Measurements from ENCODE around the gene RBM4. TPM values are rescaled to one million over a fixed set of nuclear protein-coding genes. Genes with fewer than 3 reads are reported as not detected.

The RBM4 gene, protein sequence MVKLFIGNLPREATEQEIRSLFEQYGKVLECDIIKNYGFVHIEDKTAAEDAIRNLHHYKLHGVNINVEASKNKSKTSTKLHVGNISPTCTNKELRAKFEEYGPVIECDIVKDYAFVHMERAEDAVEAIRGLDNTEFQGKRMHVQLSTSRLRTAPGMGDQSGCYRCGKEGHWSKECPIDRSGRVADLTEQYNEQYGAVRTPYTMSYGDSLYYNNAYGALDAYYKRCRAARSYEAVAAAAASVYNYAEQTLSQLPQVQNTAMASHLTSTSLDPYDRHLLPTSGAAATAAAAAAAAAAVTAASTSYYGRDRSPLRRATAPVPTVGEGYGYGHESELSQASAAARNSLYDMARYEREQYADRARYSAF
- total RNA-seq = 93.0 and 96.8 TPM in 2 replicates

DNA sequence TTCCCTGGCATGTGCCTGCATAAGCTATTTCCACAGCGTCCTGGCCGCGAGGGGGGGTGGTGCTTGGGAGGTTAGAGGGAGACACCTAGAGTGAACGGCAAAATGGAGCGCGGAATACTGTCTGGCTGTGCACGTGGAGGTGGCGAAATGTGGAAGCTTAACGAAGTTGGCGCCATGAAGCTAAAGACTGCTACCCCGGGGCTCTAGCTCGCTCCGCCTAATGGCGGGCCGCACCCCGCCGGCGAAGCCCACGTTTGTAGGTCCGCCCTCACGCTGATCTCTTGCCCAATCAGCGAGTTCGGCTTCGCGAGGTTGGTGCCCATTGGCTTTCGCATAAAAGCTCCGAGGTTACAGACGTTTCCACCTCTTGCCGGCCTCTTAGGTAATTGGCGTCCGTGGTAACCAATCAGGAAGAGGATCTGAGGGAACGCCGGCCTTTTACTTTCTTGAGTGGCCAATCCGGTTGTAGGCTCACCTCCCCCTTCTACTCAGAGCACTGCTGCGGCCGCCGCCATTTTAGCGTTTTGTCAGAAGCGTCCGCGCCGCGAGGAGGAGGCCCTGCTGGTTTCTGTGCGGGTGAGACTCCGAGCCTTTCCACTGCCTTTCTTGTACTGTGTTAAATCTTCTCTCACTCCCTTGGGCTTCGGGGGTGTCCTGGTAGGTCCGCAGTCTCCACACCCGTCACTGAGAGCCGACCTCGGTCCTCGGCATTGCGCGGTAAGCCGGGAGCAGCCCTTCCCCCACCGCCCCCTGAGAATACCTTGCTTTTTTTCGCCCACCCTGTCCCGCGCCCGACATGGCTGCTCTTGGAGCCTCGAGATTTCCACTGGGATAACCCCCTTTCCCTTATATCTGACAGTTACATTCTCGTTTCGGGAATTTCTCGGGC, at the start of gene RBM4:
Gene RBM4, plus strand, starts transcription at position 527 of the 889 bp plus-strand sequence. CDS start 1,009 bp downstream, outside the sequence.

DNA sequence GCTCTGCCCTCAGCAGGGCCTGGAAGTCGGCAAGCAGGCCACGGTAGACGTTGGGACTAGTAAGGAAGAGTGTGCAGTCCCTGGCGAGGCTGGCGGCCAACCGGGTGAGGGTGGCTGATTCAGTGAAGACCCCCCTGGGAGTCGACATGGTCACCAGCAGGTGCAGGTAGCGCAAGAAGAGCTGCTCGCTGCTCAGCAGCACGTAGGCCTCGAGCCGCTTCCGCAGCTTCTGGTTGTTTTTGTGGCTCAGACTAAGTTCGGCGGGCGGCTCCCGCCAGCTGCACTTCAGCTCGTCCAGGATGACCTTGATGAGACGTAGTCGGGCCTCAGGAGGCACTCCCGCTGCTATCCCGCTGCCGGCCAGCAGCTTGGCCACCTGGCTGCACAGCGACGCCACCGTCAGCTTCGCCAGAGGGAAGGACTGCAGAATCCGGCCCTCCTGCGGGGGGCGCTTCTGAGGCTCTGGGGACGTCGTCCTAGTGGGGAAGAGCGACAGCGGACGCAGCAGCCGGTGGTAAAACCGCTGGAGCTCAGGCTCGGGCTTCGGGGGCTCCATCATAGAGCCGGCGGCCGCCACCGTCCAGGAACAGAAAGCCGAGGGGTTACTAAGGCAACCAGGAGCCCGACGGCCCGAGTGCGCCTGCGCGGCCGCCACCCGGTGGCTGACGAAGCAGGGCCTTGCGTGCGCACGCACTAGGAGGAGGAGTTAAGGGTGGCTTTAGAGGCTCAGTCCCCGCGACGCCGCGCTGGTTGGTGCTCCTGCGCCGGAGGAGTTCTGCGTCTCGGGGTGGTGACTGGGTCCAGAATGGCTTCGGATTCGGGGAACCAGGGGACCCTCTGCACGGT, 45.8 kb upstream of the RBM4 start, which contains the start of the genes CCDC87 and CCS:
Gene CCDC87, minus strand, starts transcription at position 607 of the 846 bp plus-strand sequence. Its CDS starts 48 bp downstream, at position 559.
Gene CCS, plus strand, starts transcription at position 729 of the 846 bp plus-strand sequence. Its CDS starts 77 bp downstream, at position 806.

GRCh38 chr11:66616379-66617154, 21.9 kb upstream of the RBM4 start, which contains the start of gene RBM14:
Gene RBM14, plus strand, starts transcription at chr11:66616630. Its CDS starts 91 bp downstream, at chr11:66616721.

GRCh38 chr11:66677599-66678375, 39.3 kb downstream of the RBM4 start, which contains the start of gene RBM4B:
Gene RBM4B, minus strand, starts transcription at chr11:66677887. Its CDS starts 808 bp downstream, at chr11:66677079.

Small RNA genes within 50 kb of the gene (small RNA-seq; reads per million reads assigned to genes)
- gene RNU4-39P = not detected

Other genes with a start within 250 kb of the RBM4 start
- not detected in 2 replicates for gene NPAS4, start 217.7 kb upstream of the RBM4 start, total RNA-seq
- gene MRPL11, start 199.9 kb upstream of the RBM4 start, total RNA-seq = 58.7 and 65.2 TPM in 2 replicates
- gene PELI3, start 171.8 kb upstream of the RBM4 start, total RNA-seq = 3.5 and 5.7 TPM in 2 replicates
- gene DPP3, start 158.3 kb upstream of the RBM4 start, total RNA-seq = 49.6 and 55.1 TPM in 2 replicates
- gene BBS1, start 128.1 kb upstream of the RBM4 start, total RNA-seq = 27.9 and 34.2 TPM in 2 replicates
- gene ZDHHC24, start 92.7 kb upstream of the RBM4 start, total RNA-seq = 8.9 and 12.6 TPM in 2 replicates
- gene ACTN3, start 91.8 kb upstream of the RBM4 start, total RNA-seq = under 0.01 TPM in 1 of 2 replicates, not detected in the other
- gene CTSF, start 70.1 kb upstream of the RBM4 start, total RNA-seq = 7.4 and 10.0 TPM in 2 replicates
- 0.27 and 0.50 TPM in 2 replicates for gene CCDC87, start 45.6 kb upstream of the RBM4 start, total RNA-seq
- 23.8 and 25.4 TPM in 2 replicates for gene CCS, start 45.5 kb upstream of the RBM4 start, total RNA-seq
- gene RBM14, start 22.1 kb upstream of the RBM4 start, total RNA-seq = 40.0 and 55.8 TPM in 2 replicates
- 18.2 TPM in 2 replicates for gene RBM4B, start 39.2 kb downstream of the RBM4 start, total RNA-seq
- 37.2 and 40.0 TPM in 2 replicates for gene SPTBN2, start 90.5 kb downstream of the RBM4 start, total RNA-seq
- gene RCE1, start 204.7 kb downstream of the RBM4 start, total RNA-seq = 13.3 and 14.0 TPM in 2 replicates
- gene LRFN4, start 218.4 kb downstream of the RBM4 start, total RNA-seq = 14.9 and 24.2 TPM in 2 replicates

All from thoracic aorta endothelial cell (primary cell).